IMR-90 (cell line): Measurements from ENCODE around the gene CD163. TPM values are rescaled to one million over a fixed set of nuclear protein-coding genes. Genes with fewer than 3 reads are reported as not detected.
"Not testable (repeated sequence)": the region's sequence is repeated elsewhere in the genome, so short reads cannot be mapped to it uniquely, and the experiment has no call there.

Experiments
- ATAC-seq: fragments of 200-7000 bp; cut with Tn5 transposase; 2 replicates; pipeline ENCODE4 v1.9.1; 2020; ENCODE audit warnings: low read depth, mild to moderate bottlenecking, moderate library complexity
- BruUV-seq: library from RNA; stranded (reverse); fragments of 400-500 nt; replicated peaks from 2 replicates; lab custom pipeline; 2021; lab: Mats Ljungman, UMichigan
- CTCF ChIA-PET: fragments of 300-600 bp; formaldehyde crosslinking; extraction: SDS; loops from one replicate; lab custom pipeline; 2021; ENCODE audit warnings: antibody characterized with exemption; lab: Yijun Ruan, JAX
- POLR2A ChIA-PET: fragments of 300-600 bp; sonication (Branson Sonifier 250); formaldehyde crosslinking; loops from one replicate; lab custom pipeline; 2022; ENCODE audit warnings: antibody characterized with exemption; ENCODE audit not compliant: unreplicated experiment; lab: Charles Lee
- DNase-seq: peaks from one replicate; pipeline ENCODE4 v3.0.0; 2013
- H2AFZ ChIP-seq: replicated peaks from 2 replicates; pipeline ENCODE3; 2013; ENCODE audit warnings: low read length, mild to moderate bottlenecking; ENCODE audit not compliant: poor library complexity
- H2AK5ac ChIP-seq: 2 replicates; pipeline ENCODE4 v1.6.1; 2013; ENCODE audit warnings: low read depth, low read length, inconsistent platforms
- H2AK9ac ChIP-seq: replicated peaks from 2 replicates; pipeline ENCODE3; 2013; ENCODE audit warnings: mild to moderate bottlenecking, low read depth, low read length, moderate library complexity; ENCODE audit not compliant: poor library complexity
- H2BK120ac ChIP-seq: 2 replicates; pipeline ENCODE4 v1.6.1; 2013; ENCODE audit warnings: low read depth, low read length, inconsistent platforms
- H2BK15ac ChIP-seq: 3 replicates; pipeline ENCODE4 v1.6.1; 2013; ENCODE audit warnings: low read depth, low read length, inconsistent platforms
- H2BK20ac ChIP-seq: 2 replicates; pipeline ENCODE4 v1.6.1; 2013; ENCODE audit warnings: low read depth, mild to moderate bottlenecking, inconsistent platforms, low read length, moderate library complexity
- H2BK5ac ChIP-seq: 2 replicates; pipeline ENCODE4 v1.6.1; 2013; ENCODE audit warnings: mild to moderate bottlenecking, low read depth, low read length, inconsistent platforms; ENCODE audit not compliant: poor library complexity, severe bottlenecking
- H3K14ac ChIP-seq: replicated peaks from 2 replicates; pipeline ENCODE4 v1.6.1; 2013; ENCODE audit warnings: low read depth, low read length, inconsistent platforms
- H3K18ac ChIP-seq: 2 replicates; pipeline ENCODE4 v1.6.1; 2013; ENCODE audit warnings: low read depth, low read length, control low read depth
- H3K23ac ChIP-seq: 2 replicates; pipeline ENCODE4 v1.6.1; 2013; ENCODE audit warnings: low read depth, low read length, inconsistent platforms
- H3K27ac ChIP-seq: 2 replicates; pipeline ENCODE4 v1.5.1; 2013; ENCODE audit warnings: mild to moderate bottlenecking, control low read depth, low read length; ENCODE audit not compliant: insufficient read depth
- H3K27me3 ChIP-seq: 2 replicates; pipeline ENCODE4 v1.6.1; 2013; ENCODE audit warnings: low read length; ENCODE audit not compliant: control insufficient read depth, insufficient read depth
- H3K36me3 ChIP-seq: 2 replicates; pipeline ENCODE4 v1.6.1; 2013; ENCODE audit warnings: low read length, mixed read lengths; ENCODE audit not compliant: control insufficient read depth, insufficient read depth
- H3K4ac ChIP-seq: 2 replicates; pipeline ENCODE4 v1.6.1; 2013; ENCODE audit warnings: low read depth, low read length, inconsistent platforms
- H3K4me1 ChIP-seq: 2 replicates; pipeline ENCODE4 v1.6.1; 2013; ENCODE audit warnings: low read length, mixed read lengths; ENCODE audit not compliant: control insufficient read depth, insufficient read depth
- H3K4me2 ChIP-seq: 2 replicates; pipeline ENCODE4 v1.6.1; 2013; ENCODE audit warnings: low read depth, mild to moderate bottlenecking, control low read depth, low read length, moderate library complexity
- H3K4me3 ChIP-seq: 2 replicates; pipeline ENCODE4 v1.5.1; 2013; ENCODE audit warnings: low read depth, mild to moderate bottlenecking, control low read depth, low read length, moderate library complexity; ENCODE audit not compliant: insufficient read depth
- H3K56ac ChIP-seq: 2 replicates; pipeline ENCODE4 v1.6.1; 2013; ENCODE audit warnings: low read length, inconsistent platforms; ENCODE audit not compliant: insufficient read depth; ENCODE audit errors: extremely low read depth
- H3K79me1 ChIP-seq, 2 experiments: 2 replicates each; pipeline ENCODE4 v1.6.1; 2013; ENCODE audit warnings: low read length in 2 of 2, inconsistent platforms in 1 of 2, low read depth in 1 of 2
- H3K9ac ChIP-seq: 2 replicates; pipeline ENCODE4 v1.6.1; 2013; ENCODE audit warnings: low read depth, low read length, control low read depth
- H3K9me1 ChIP-seq: 2 replicates; pipeline ENCODE4 v1.6.1; 2013; ENCODE audit warnings: low read length, inconsistent platforms; ENCODE audit not compliant: insufficient read depth
- H3K9me3 ChIP-seq: 2 replicates; pipeline ENCODE4 v1.6.1; 2013; ENCODE audit warnings: low read length; ENCODE audit not compliant: control insufficient read depth, insufficient read depth
- H4K20me1 ChIP-seq: 2 replicates; pipeline ENCODE4 v1.6.1; 2013; ENCODE audit warnings: low read length, inconsistent platforms; ENCODE audit not compliant: insufficient read depth
- H4K5ac ChIP-seq: 2 replicates; pipeline ENCODE4 v1.6.1; 2013; ENCODE audit warnings: mild to moderate bottlenecking, low read depth, low read length, control low read depth
- H4K8ac ChIP-seq, 2 experiments: 2 replicates each; pipeline ENCODE4 v1.6.1; 2013; ENCODE audit warnings: low read depth in 2 of 2, low read length in 2 of 2, control low read depth in 1 of 2, inconsistent platforms in 1 of 2
- H4K91ac ChIP-seq: 2 replicates; pipeline ENCODE4 v1.6.1; 2013; ENCODE audit warnings: low read depth, low read length, inconsistent platforms; ENCODE audit not compliant: insufficient read depth
- WGBS, 2 experiments: methylation state at CpG; one replicate each; pipeline versions ENCODE4 v1.1.5 to v1.1.7; 2013; ENCODE audit warnings: missing lambda C conversion rate in 2 of 2; ENCODE audit not compliant: insufficient read length in 1 of 2; ENCODE audit errors: extremely low coverage in 2 of 2; 5-methylcytosine and 5-hydroxymethylcytosine counted together
- dilution Hi-C: fragments of 300-500 bp; cut with HindIII; formaldehyde crosslinking; loops from one replicate; pipeline ENCODE4 v1.14.3; 2018; ENCODE audit warnings: low sequenced_read_pairs; ENCODE audit not compliant: unreplicated experiment
- in situ Hi-C: fragments of 300-500 bp; cut with MboI; formaldehyde crosslinking; loops from 3 replicates; pipeline ENCODE4 v1.14.3; 2019; ENCODE audit warnings: low sequenced_read_pairs, inconsistent platforms, mixed read lengths
- intact Hi-C: fragments of 100-400 bp; cut with micrococcal nuclease; formaldehyde crosslinking; loops from 2 replicates; pipeline ENCODE4 v1.10.0; 2022
- polyA plus RNA-seq, 3 experiments: library from polyadenylated mRNA; depleted of rRNA; stranded (reverse); fragments of >200 nt; gene quantifications; 2 replicates each; pipeline ENCODE4 v1.2.3, GENCODE V29; 2012; ENCODE audit warnings: low replicate concordance in 1 of 3
- total RNA-seq: library from RNA; depleted of rRNA; stranded (reverse); fragments of >200 nt; gene quantifications from 2 replicates; pipeline ENCODE4 v1.2.3, GENCODE V29; 2012

Gene CD163
- total and polyA plus RNA-seq, 2 of the 4 experiments (the other 2 are of a cell fraction) = not detected

GRCh38 chr12:7438291-7438995 lies 65.1 kb downstream of the CD163 start:
- 85% methylated on average over 2 of the region's 8 CpGs; no CpG with 5 or more reads in 1 of the 2 experiments for WGBS, 2 experiments
- POLR2A ChIA-PET, H2BK5ac ChIP-seq, H3K56ac ChIP-seq, H2BK15ac ChIP-seq, DNase-seq, H3K23ac ChIP-seq, ATAC-seq, H3K9me3 ChIP-seq, CTCF ChIA-PET, H3K27me3 ChIP-seq, H3K18ac ChIP-seq, H2AK5ac ChIP-seq, H2BK20ac ChIP-seq, in situ Hi-C loops, H4K20me1 ChIP-seq, dilution Hi-C loops, H3K9me1 ChIP-seq, H3K14ac ChIP-seq, H4K91ac ChIP-seq, H2AK9ac ChIP-seq, H3K4ac ChIP-seq, H3K4me1 ChIP-seq, BruUV-seq, H3K79me1 ChIP-seq, H4K5ac ChIP-seq, intact Hi-C loops, H3K4me3 ChIP-seq, H4K8ac ChIP-seq, H3K27ac ChIP-seq, H2BK120ac ChIP-seq, H3K36me3 ChIP-seq, H3K9ac ChIP-seq, H2AFZ ChIP-seq, H3K4me2 ChIP-seq: not testable (repeated sequence)

- H3K4ac ChIP-seq, H4K5ac ChIP-seq, H2BK20ac ChIP-seq, H4K8ac ChIP-seq, H2BK120ac ChIP-seq, H3K9ac ChIP-seq, H4K20me1 ChIP-seq, intact Hi-C loops, ATAC-seq, H2BK5ac ChIP-seq, in situ Hi-C loops, dilution Hi-C loops, H3K79me1 ChIP-seq, H2BK15ac ChIP-seq, POLR2A ChIA-PET, H3K9me1 ChIP-seq, H2AK5ac ChIP-seq, H3K27me3 ChIP-seq, H3K56ac ChIP-seq, DNase-seq, H3K36me3 ChIP-seq, H3K14ac ChIP-seq, H3K18ac ChIP-seq, H3K27ac ChIP-seq, H3K4me1 ChIP-seq, H3K9me3 ChIP-seq, BruUV-seq, H3K4me3 ChIP-seq, H2AK9ac ChIP-seq, H2AFZ ChIP-seq, H3K23ac ChIP-seq, H3K4me2 ChIP-seq, H4K91ac ChIP-seq: not testable (repeated sequence)
- no CpG with 5 or more reads among the region's 3 CpGs for WGBS, 2 experiments
- CTCF ChIA-PET = interaction anchor here (0.6 kb wide), 1 partner anchor 202 kb away, joined by 5 read pairs; no protein-coding TSS in a partner anchor
Observed at GRCh38 chr12:7437494-7437893, 66.1 kb downstream of the CD163 start.
